ENCODE data around the gene EPC2. TPM values are rescaled to one million over a fixed set of nuclear protein-coding genes. Genes with fewer than 3 reads are reported as not detected.

Gene EPC2
- total and polyA plus RNA-seq, 10 of the 15 experiments (the other 5 are each of a cell fraction or from before 2014, with no cell fraction given), result 2.0 to 16.5 (median 10.8) TPM

DNA sequence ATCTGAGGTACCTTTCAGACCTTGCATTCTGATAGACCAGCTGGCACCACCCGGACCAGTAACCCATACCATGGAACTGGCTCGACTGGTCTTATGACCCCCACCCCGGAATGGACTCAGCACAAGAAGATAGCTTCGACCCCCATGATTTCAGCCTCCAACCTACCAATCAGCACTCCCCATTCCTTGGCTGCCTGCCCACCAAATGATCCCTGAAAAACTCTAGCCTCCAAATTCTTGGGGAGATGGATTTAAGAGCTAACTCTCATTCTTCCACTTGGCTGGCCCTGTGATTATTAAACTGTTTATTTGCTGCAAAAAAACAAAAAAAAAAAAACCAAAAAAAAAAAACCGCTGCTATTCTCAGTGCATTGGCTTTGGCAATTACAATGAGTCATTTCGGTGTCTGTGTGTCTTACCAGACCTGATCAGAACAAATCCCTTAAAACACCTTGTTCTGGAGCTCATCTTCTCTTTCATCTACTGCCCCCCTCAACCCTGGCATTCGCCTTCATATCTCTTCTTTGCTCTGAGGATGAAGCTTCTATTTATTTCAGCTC, 170.4 kb downstream of the EPC2 start:
- Histone ChIP-seq H3K4me2 (ENCODE audit: control insufficient read depth, insufficient read depth) (peak overlapping the region; percentile 58), H3K79me2 (ENCODE audit: control insufficient read depth, insufficient read depth, low read length) (no peaks in the 10 kb centered on the region), H3K4me3 (no peak overlapping the region), H3K9ac (ENCODE audit: control insufficient read depth, insufficient read depth, low read length) (no peak overlapping the region), H4K20me1 (ENCODE audit: control insufficient read depth, insufficient read depth) (no peaks in the 10 kb centered on the region), H3K9me3 (replicated peaks; ENCODE audit: control insufficient read depth, insufficient read depth, low read length) (no peaks in the 10 kb centered on the region), H3K36me3 (ENCODE audit: control insufficient read depth in 2 of 2, insufficient read depth in 2 of 2, low read length in 1 of 2) (no peaks in the 10 kb centered on the region), H3K27ac (ENCODE audit: control insufficient read depth, insufficient read depth) (no peak overlapping the region), H2AFZ (ENCODE audit: control insufficient read depth, low read depth, low read length) (no peak overlapping the region), H3K4me1 (ENCODE audit: control insufficient read depth, insufficient read depth, low read length) (peaks cover 16% of the 10 kb centered on the region), H3K27me3 (replicated peaks in 1 of 2; ENCODE audit: control insufficient read depth in 2 of 2, insufficient read depth in 2 of 2, low read length in 1 of 2) (peaks cover 0 to 4% of the 10 kb centered on the region in 2 experiments; a peak in 2 of 4 replicates)
- DNase-seq (ENCODE audit: low read depth, low spot score), result no peak
- 0 out of 3 replicates have a peak, but pooled peaks have one; percentile 4 for ATAC-seq
- no peak for TF ChIP-seq SPI1 (IDR thresholded peaks at IDR 0.05; ENCODE audit: borderline replicate concordance, insufficient read depth, low read depth, low read length)
- TF ChIP-seq, protein P1, sequence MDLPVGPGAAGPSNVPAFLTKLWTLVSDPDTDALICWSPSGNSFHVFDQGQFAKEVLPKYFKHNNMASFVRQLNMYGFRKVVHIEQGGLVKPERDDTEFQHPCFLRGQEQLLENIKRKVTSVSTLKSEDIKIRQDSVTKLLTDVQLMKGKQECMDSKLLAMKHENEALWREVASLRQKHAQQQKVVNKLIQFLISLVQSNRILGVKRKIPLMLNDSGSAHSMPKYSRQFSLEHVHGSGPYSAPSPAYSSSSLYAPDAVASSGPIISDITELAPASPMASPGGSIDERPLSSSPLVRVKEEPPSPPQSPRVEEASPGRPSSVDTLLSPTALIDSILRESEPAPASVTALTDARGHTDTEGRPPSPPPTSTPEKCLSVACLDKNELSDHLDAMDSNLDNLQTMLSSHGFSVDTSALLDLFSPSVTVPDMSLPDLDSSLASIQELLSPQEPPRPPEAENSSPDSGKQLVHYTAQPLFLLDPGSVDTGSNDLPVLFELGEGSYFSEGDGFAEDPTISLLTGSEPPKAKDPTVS (IDR thresholded peaks at IDR 0.05; ENCODE audit: low read depth, low read length), result no peak
- TF ChIP-seq, protein P2, sequence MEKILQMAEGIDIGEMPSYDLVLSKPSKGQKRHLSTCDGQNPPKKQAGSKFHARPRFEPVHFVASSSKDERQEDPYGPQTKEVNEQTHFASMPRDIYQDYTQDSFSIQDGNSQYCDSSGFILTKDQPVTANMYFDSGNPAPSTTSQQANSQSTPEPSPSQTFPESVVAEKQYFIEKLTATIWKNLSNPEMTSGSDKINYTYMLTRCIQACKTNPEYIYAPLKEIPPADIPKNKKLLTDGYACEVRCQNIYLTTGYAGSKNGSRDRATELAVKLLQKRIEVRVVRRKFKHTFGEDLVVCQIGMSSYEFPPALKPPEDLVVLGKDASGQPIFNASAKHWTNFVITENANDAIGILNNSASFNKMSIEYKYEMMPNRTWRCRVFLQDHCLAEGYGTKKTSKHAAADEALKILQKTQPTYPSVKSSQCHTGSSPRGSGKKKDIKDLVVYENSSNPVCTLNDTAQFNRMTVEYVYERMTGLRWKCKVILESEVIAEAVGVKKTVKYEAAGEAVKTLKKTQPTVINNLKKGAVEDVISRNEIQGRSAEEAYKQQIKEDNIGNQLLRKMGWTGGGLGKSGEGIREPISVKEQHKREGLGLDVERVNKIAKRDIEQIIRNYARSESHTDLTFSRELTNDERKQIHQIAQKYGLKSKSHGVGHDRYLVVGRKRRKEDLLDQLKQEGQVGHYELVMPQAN (conservative IDR thresholded peaks at IDR 0.05), result no peak
- TF ChIP-seq ZNF384 (IDR thresholded peaks at IDR 0.05; ENCODE audit: borderline replicate concordance, low read depth, low read length), result peak; percentile 48; the same call in 1 of the 2 replicates
- no peak for TF ChIP-seq GATAD2B (conservative IDR thresholded peaks at IDR 0.05; ENCODE audit: low read depth)
- no peak for TF ChIP-seq MEF2A (IDR thresholded peaks at IDR 0.05; ENCODE audit: insufficient read depth, low read depth, low read length)
- no peak for TF ChIP-seq RELA (IDR thresholded peaks at IDR 0.05; ENCODE audit: borderline replicate concordance, partially characterized antibody)
- TF ChIP-seq, protein P3, sequence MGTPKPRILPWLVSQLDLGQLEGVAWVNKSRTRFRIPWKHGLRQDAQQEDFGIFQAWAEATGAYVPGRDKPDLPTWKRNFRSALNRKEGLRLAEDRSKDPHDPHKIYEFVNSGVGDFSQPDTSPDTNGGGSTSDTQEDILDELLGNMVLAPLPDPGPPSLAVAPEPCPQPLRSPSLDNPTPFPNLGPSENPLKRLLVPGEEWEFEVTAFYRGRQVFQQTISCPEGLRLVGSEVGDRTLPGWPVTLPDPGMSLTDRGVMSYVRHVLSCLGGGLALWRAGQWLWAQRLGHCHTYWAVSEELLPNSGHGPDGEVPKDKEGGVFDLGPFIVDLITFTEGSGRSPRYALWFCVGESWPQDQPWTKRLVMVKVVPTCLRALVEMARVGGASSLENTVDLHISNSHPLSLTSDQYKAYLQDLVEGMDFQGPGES (IDR thresholded peaks at IDR 0.05), result no peak
- TF ChIP-seq ZNF274 (IDR thresholded peaks at IDR 0.05; ENCODE audit: insufficient read depth, insufficient read length), result no peak
- peak; percentile 21; the same call in 1 of the 2 replicates for TF ChIP-seq JUNB (IDR thresholded peaks at IDR 0.05)
- TF ChIP-seq RUNX3 (IDR thresholded peaks at IDR 0.05; ENCODE audit: low read length), result peak; percentile 62
- no peak for TF ChIP-seq CHD2 (IDR thresholded peaks at IDR 0.05; ENCODE audit: borderline replicate concordance, low read depth, low read length)
- TF ChIP-seq SREBF1 (IDR thresholded peaks at IDR 0.05; ENCODE audit: low read length), result no peak
- in situ Hi-C loops (cut with MboI), result no loop called here
- ChIA-PET SMC1A (ENCODE audit: uncharacterized antibody, unreplicated experiment) (interaction anchor here (0.9 to 1.3 kb wide), 4 partner anchors 18 to 825 kb away, joined by 3 to 5 read pairs (median 3); no protein-coding TSS in a partner anchor), POLR2A (no interaction called here), CTCF (interaction anchor here (1.2 to 1.7 kb wide), 2 partner anchors 9 to 171 kb away, joined by 4 read pairs; no protein-coding TSS in a partner anchor), RAD21 (ENCODE audit: unreplicated experiment) (no interaction called here)
- 41% methylated on average over 7 of the region's 7 CpGs for WGBS (ENCODE audit: insufficient coverage, insufficient replicate concordance, low lambda C conversion rate, missing lambda C conversion rate)
- intact Hi-C loops (cut with micrococcal nuclease; ENCODE audit: unreplicated experiment), result loop anchor here (5.0 kb wide), 1 partner anchor 173 kb away; the partner anchor contains the start of gene EPC2
- no TSS peak for BruUV-seq (replicated peaks)
- FAIRE-seq, result no peak
